H54 (cell line): ENCODE measurements around the gene KRTAP21-1.

Experiments used
- DNase-seq: peaks from one replicate; pipeline ENCODE4 v3.0.0; 2011; ENCODE audit warnings: low spot score, mixed read lengths; ENCODE audit not compliant: insufficient read length
- FAIRE-seq: peaks from 3 replicates; lab custom pipeline; 2011; peaks lifted over from hg19 to GRCh38; lab: Jason Lieb, UNC
- POLR2A ChIP-seq: IDR thresholded peaks from 2 replicates; pipeline ENCODE4 v1.6.1; 2011; ENCODE audit warnings: low read depth, mild to moderate bottlenecking, low read length

The KRTAP21-1 gene

GRCh38 chr21:30714946-30715345 lies 40.3 kb downstream of the KRTAP21-1 start:
- no peak for TF ChIP-seq POLR2A
- no peak for FAIRE-seq

GRCh38 chr21:30714456-30714855 lies 40.8 kb downstream of the KRTAP21-1 start:
- DNase-seq = no peak
- no peak for TF ChIP-seq POLR2A
- FAIRE-seq = peak; percentile 33

More at GRCh38 chr21:30714946-30715345, 40.3 kb downstream of the KRTAP21-1 start:
- no peak for DNase-seq

- no peak for TF ChIP-seq POLR2A
- DNase-seq (no peak), FAIRE-seq (no peak)
Measured at GRCh38 chr21:30713766-30714165, 41.5 kb downstream of the KRTAP21-1 start.

GRCh38 chr21:30710499-30710898 lies 44.7 kb downstream of the KRTAP21-1 start:
- TF ChIP-seq POLR2A = no peak
- DNase-seq (no peak), FAIRE-seq (no peak)

GRCh38 chr21:30707409-30707808 lies 47.8 kb downstream of the KRTAP21-1 start:
- no peak for FAIRE-seq
- no peak for TF ChIP-seq POLR2A
- DNase-seq = no peak
